Progenitor cell of endocrine pancreas (in vitro differentiated cells): ENCODE measurements around the gene TBC1D12. TPM values are rescaled to one million over a fixed set of nuclear protein-coding genes. Genes with fewer than 3 reads are reported as not detected.
"Not testable (repeated sequence)": the region's sequence is repeated elsewhere in the genome, so short reads cannot be mapped to it uniquely, and the experiment has no call there.

Source experiments
- DNase-seq: peaks from one replicate; pipeline ENCODE4 v3.0.0; 2021; ENCODE audit warnings: low spot score; ENCODE audit not compliant: unreplicated experiment
- H3K27ac Mint-ChIP-seq: 2 replicates; pipeline ENCODE4 v1.8.0; 2021; ENCODE audit warnings: mild to moderate bottlenecking, moderate library complexity, mixed read lengths
- H3K27me3 Mint-ChIP-seq: 2 replicates; pipeline ENCODE4 v1.8.0; 2021; ENCODE audit warnings: mixed read lengths
- H3K36me3 Mint-ChIP-seq: 2 replicates; pipeline ENCODE4 v1.8.0; 2022; ENCODE audit warnings: mixed read lengths; ENCODE audit not compliant: insufficient read depth
- H3K4me1 Mint-ChIP-seq: 2 replicates; pipeline ENCODE4 v1.8.0; 2021; ENCODE audit warnings: low read depth, mixed read lengths
- H3K4me3 Mint-ChIP-seq: 2 replicates; pipeline ENCODE4 v1.8.0; 2021; ENCODE audit warnings: low read depth, mild to moderate bottlenecking, moderate library complexity, mixed read lengths
- H3K9me3 Mint-ChIP-seq: 2 replicates; pipeline ENCODE4 v1.8.0; 2021; ENCODE audit warnings: low read depth, mixed read lengths
- CTCF ChIP-seq: fragments of 200-600 bp; sonication (generic); IDR thresholded peaks from one replicate; pipeline ENCODE4 v1.5.0; 2021; ENCODE audit warnings: antibody characterized with exemption, mild to moderate bottlenecking; ENCODE audit not compliant: unreplicated experiment
- total RNA-seq: library from RNA; stranded (reverse); gene quantifications from 2 replicates; pipeline ENCODE4 v1.2.1, GENCODE V29; 2021

Gene TBC1D12
- total RNA-seq, 1 donor from 2014 or later, result 8.0 TPM

GRCh38 chr10:94370501-94370900, 31.8 kb upstream of the TBC1D12 start:
- Mint-ChIP-seq H3K4me1 (no peaks in the 10 kb centered on the region), H3K9me3 (no peaks in the 10 kb centered on the region), H3K27me3 (peaks cover 6% of the 10 kb centered on the region), H3K36me3 (no peaks in the 10 kb centered on the region), H3K27ac (no peak overlapping the region), H3K4me3 (no peak overlapping the region)
- TF ChIP-seq CTCF, result no peak
- no peak for DNase-seq

GRCh38 chr10:94375374-94375773, 27.0 kb upstream of the TBC1D12 start:
- Mint-ChIP-seq H3K9me3 (no peaks in the 10 kb centered on the region), H3K4me3 (no peak overlapping the region), H3K4me1 (no peaks in the 10 kb centered on the region), H3K27ac (no peak overlapping the region), H3K36me3 (no peaks in the 10 kb centered on the region), H3K27me3 (peaks cover 4% of the 10 kb centered on the region)
- TF ChIP-seq CTCF, result no peak
- no peak for DNase-seq

GRCh38 chr10:94376865-94377264, 25.5 kb upstream of the TBC1D12 start:
- H3K36me3 Mint-ChIP-seq, result no peaks in the 10 kb centered on the region
- H3K4me1 Mint-ChIP-seq, result no peaks in the 10 kb centered on the region
- no peak for DNase-seq
- TF ChIP-seq CTCF, result no peak
- no peaks in the 10 kb centered on the region for H3K9me3 Mint-ChIP-seq
- H3K27me3 Mint-ChIP-seq, result peaks cover 4% of the 10 kb centered on the region
- no peak overlapping the region for H3K27ac Mint-ChIP-seq
- H3K4me3 Mint-ChIP-seq, result no peak overlapping the region

- Mint-ChIP-seq H3K4me1 (no peaks in the 10 kb centered on the region), H3K4me3 (no peak overlapping the region), H3K27me3 (no peaks in the 10 kb centered on the region), H3K9me3 (peaks cover 7% of the 10 kb centered on the region), H3K27ac (no peak overlapping the region), H3K36me3 (peaks cover 1% of the 10 kb centered on the region)
- no peak for TF ChIP-seq CTCF
- DNase-seq, result no peak
These were observed 18.8 kb upstream of the TBC1D12 start for GRCh38 chr10:94383530-94383929.

GRCh38 chr10:94385733-94386132, 16.6 kb upstream of the TBC1D12 start:
- not testable (repeated sequence) for H3K27me3 Mint-ChIP-seq, DNase-seq, H3K9me3 Mint-ChIP-seq, H3K4me3 Mint-ChIP-seq, H3K36me3 Mint-ChIP-seq, H3K4me1 Mint-ChIP-seq
- peak overlapping the region; percentile 3 for H3K27ac Mint-ChIP-seq

- DNase-seq, H3K4me1 Mint-ChIP-seq, H3K9me3 Mint-ChIP-seq, H3K27ac Mint-ChIP-seq, H3K36me3 Mint-ChIP-seq, H3K27me3 Mint-ChIP-seq, H3K4me3 Mint-ChIP-seq: not testable (repeated sequence)
These were observed 10.2 kb upstream of the TBC1D12 start for GRCh38 chr10:94392117-94392516.
